Epidermal melanocyte (primary cell): ENCODE results near the gene RAD9B.
"Not testable (repeated sequence)": the region's sequence is repeated elsewhere in the genome, so short reads cannot be mapped to it uniquely, and the experiment has no call there.

Source experiments
- DNase-seq: peaks from one replicate; pipeline ENCODE4 v3.0.0; 2011; ENCODE audit warnings: low spot score; ENCODE audit not compliant: insufficient read length

RAD9B gene

GRCh38 chr12:110520876-110521712, 19.0 kb downstream of the RAD9B start:
- not testable (repeated sequence) for DNase-seq

- no peak for DNase-seq
These were observed 26.2 kb downstream of the RAD9B start for GRCh38 chr12:110528277-110528839.

DNA sequence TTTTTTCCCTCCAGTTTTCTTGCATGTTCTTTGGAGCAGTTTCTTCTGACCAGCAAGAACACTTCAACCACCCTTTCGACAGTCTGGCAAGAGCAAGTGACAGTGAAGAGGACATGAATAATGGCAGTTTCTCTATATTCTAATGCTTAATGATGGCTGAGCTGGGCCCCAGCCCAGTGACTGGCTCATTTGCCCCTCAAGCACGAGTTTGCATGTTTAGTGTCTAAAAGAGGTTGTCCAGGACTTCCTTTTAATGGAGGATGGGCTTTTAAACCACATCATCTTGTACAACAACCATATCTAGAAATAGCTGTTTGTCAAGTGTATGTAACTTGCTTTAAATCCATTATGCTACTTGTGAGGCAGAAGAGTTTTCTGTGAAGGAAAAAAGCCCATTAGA, 28.4 kb downstream of the RAD9B start:
- DNase-seq: no peak

DNA sequence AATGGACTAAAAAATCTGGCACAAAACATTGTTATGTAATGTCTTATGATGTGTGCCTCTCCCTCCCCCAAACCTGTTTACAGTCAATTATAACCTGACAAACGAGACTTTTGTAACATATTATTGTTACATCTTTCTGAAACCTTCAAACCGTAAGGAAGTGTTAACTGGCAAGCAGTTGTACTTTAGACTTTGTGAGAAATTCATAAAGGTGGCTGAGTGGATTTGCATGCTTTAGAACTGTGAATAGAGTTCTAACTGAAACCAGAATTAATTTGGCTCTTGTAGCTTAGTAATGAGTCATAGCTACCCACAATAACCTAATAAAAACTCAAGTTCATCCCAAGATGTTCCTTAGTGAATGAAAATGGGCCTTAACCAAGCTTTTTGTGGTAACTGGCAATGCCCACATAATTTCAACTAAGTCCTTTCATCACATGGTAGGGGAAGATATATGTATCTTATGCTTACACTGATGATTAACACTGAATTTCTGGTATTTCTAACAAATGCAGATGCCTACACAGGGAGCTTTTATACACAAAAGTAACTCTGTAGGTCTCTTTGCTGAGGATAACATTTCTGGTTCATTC, 29.7 kb downstream of the RAD9B start:
- DNase-seq: no peak

DNA sequence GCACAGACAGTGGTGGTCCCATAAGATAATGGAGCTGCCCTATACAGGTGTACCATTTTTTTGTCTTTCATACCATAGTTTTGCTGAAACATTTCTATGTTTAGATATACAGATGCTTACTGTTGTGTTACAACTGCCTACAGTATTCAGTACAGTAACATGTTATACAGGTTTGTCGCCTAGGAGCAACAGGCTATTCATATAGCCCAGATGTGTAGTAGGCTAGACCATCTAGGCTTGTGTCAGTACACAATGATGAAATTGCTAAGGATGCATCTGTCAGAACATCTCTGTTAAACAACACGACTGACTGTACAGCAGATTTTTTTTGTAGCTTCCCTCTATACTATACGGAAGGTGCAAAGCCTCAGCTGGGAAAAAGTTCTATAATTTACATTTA, 30.5 kb downstream of the RAD9B start:
- no peak for DNase-seq

DNA sequence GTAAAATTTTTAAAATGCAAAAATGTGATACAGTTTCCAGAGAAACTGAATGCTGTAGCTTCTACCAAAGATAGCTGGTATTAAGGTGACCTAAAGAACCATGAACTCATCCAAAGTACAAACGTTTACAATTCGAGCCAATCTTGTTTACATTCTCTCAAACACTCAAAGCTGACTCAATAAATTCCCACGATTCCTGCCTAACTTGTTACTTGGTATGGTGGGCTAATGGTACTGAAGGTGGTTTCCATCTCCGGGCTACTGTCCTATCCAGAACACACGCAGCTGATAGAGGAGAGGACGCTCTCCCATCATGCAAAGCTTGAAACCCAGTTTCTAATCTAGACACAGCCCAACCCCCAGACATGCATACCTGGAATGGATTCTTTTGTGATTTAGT, 31.5 kb downstream of the RAD9B start:
- DNase-seq: no peak

GRCh38 chr12:110534811-110535210, 32.7 kb downstream of the RAD9B start:
- DNase-seq: no peak

GRCh38 chr12:110536834-110537604, 34.9 kb downstream of the RAD9B start:
- no peak for DNase-seq

DNA sequence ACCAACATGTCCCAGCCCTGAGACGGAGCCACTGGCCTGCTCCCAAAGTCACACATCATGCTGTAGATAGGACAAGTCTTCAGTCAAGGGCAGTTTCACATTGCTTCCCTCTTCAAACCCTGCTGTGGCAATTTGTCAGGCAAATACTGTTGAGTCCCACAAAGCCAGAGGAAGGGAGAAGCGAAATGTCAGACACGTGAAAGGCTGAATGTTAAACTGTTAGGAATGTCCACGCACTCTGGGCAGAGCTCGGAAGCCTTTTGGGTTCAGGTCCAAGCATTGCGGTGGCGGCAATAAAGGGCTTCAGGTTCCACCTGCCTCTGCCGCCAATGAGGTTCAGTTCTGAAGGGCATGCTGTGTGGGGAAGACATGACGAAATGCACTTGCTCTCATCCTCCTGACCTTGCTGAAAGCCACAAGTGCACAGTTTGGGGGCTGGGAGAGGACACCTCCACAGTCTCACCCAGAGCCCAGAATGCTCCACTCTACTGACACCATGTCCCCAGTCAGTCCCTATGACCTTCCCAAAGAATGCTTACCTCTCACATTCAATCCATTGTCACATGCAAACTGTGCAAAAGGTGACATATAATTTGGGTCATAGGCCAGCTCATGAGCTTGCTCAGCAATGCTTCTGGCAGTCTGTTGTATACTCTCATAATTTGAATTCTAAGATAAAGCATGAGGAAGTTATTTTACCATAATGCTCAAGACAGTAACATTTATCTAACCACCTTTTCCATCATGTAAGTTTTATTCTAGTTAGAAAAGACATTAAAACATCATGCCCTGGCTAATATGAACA, 35.7 kb downstream of the RAD9B start:
- no peak for DNase-seq

DNA sequence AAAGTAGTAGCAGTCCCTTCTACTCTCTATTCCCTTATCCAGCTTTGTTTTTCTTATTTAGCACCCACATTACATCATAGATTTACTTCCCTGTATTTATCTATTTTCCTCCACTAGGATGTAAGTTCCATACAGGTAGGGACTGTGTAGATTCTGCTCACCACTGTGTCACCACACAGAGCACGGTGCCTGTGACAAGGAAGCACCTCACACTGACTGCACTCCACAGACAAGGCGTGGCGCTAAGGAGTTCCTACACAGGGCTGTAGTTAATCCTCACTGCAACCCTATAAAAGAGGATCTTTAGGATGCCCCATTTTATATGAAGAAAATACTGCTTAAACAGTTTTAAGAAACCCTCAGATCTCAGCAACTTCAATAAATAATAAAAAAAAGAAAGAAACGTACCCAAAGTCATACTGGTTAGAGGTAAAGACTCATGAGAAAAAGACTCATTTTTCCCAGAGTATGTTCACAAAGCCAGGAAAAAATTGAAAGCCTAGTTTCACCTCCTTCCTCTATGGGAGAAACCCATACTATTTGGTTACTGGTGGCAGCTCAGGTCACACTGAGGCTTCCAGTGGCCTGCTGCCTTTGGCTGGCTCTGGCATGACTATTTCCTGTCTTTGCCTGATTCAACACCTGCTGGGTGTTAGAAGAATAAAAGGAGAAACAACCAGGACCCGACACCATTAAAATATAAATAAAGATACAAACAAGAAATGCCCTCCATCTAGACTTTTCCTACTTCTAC, 36.9 kb downstream of the RAD9B start:
- no peak for DNase-seq

DNA sequence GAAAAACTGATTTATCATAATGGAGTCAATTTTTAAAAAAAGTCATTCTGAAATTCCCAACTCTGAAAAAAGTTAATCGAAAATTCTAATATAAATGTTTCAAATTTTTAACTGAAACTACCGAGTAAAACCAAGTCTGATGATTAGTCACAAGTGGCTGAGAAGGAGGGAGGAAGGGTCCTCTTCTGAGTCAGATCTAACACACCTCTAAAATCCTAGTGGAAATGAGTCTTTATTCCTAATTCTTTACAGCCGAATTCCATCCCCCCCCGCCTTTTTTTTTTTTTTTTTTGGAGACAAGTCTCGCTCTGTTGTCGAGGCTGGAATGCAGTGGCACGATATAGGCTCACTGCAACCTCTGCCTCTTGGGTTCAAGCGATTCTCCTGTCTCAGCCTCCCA, 37.9 kb downstream of the RAD9B start:
- DNase-seq: no peak

DNA sequence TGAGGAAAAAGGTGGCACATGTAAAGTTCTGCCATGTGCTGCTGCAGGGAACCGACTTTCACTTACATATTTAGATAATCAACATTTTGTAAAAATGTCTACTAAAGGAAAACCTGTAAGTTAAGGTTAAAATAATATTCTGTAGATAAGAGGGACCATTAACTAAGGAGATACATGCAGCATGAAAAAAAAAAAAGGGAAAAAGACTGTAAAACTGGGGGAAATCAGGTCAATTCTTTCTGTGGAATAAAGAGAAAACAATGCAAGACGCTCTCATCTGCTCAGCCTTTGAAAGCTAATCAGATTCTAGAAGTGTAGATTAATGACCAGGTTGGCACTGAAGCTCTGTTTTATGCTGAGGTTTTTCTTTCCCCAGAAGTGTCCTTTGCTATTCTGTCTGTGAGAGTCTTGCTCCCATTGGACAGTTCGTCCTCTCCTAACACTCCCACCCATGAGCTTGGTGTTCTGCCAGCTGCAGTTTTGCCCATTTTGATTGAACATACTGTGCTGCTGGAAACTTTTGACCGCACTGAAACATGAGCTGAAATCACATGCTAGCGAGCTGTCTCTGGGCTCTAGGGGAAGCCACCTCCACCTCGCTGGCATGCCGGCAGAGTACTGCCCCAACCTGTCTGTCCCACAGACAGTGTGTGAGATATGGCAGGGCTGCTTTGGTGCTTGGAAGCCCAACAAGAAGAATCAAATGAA, 41.3 kb downstream of the RAD9B start:
- DNase-seq: no peak

- DNase-seq: no peak
These were observed 41.8 kb downstream of the RAD9B start for GRCh38 chr12:110543965-110544364.

DNA sequence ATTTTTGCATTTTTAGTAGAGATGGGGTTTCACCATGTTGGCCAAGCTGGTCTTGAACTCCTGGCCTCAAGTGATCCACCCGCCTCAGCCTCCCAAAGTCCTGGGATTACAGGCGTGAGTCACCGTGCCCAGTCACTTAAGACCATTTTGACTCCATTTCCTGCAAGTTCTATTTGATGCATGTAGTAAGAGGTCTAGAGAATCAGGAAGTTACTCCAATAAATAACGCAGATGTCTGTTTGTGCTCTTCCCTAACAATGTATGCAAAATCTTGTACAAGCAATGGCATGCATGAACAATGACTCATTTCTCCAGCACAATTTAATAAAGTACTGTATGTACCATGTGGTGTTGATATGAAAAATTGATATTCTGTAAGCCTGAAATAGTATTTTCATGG, 43.1 kb downstream of the RAD9B start:
- not testable (repeated sequence) for DNase-seq

GRCh38 chr12:110545812-110546211, 43.7 kb downstream of the RAD9B start:
- DNase-seq: no peak

- DNase-seq: no peak
These were observed 44.2 kb downstream of the RAD9B start for GRCh38 chr12:110546339-110546738.

DNA sequence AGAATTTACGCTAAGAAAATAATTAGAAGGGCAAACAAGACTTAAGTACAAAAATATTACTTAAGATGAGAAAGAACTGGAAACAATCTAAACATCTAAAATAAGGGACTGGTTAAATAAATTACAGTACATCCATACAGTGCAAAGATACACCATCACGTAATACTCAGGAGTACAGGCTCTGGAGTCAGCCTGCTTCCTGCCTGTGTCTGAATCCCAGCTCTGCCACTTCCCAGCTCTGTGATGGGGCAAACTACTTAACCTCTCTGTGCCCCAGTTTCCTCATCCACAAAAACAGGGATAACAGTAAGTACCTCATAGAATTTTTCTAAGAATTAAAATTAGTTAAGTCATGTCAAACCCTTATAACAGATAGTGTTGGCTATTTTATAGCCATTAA, 45.0 kb downstream of the RAD9B start:
- no peak for DNase-seq

DNA sequence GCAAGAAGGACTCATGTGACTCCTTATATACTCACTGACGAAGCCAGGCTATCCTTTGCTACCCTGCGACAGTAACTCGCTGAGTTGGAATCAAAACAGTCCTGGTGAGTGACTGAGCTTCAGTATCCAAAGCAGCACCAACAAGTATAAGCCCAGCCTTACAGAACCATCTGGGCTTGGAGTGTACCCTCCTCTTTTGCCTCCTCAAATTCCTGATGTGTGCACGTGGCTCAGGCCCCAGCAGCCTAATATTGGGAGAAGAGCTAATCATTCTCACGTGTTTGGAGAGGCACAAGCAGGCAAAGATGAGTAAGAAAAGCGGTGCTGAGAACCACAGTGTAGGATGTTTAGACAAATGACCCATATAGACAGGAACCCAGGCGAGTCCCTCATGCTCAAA, 46.5 kb downstream of the RAD9B start:
- no peak for DNase-seq

GRCh38 chr12:110549716-110550115, 47.6 kb downstream of the RAD9B start:
- no peak for DNase-seq

DNA sequence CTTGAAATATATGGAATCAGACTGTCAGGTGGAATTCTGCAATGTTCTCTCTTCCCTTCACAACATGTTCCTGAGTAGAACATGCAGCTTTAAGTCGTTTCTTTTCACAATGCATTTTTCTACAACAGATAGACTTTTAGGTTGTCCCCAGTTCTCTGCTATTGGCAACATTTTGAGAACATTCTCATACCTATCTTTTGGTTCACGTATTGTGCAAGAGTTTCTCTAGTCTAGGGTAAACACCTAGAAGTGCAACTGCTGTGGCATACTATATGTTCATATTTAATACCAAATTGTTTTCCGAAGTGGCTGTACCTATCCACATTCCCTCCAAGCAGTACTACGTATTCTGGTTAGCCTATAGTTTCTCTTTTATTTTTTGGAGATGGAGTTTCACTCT, 48.9 kb downstream of the RAD9B start:
- DNase-seq: no peak
